Measurements from ENCODE around the gene NOP10. TPM values are rescaled to one million over a fixed set of nuclear protein-coding genes. Genes with fewer than 3 reads are reported as not detected.
A peak's percentile ranks its signal among the peaks of the same experiment; 100 is the strongest.
"Not testable (repeated sequence)": the region's sequence is repeated elsewhere in the genome, so short reads cannot be mapped to it uniquely, and the experiment has no call there.

The NOP10 gene
- polyA plus RNA-seq, 1 experiment, result 262 TPM

DNA sequence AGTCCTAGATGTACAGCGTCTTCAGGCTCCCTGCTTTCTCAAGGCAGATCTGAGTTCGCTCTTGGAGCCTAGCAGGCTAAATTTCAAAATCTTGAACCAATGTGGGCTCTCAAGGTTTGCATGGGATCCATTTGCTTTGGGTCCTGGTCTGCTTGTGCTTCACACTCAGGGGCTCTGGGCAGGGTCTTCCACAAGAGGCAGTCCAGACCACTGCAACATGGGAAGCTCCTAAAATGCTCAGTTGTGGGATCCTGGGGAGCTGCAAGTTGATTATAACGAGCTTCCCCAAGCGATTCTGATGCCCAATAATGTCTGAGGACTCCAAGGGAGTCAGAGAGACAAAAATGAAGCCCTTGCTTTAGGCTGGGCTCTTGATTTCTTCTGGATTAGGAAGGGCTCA is 6.8 kb upstream of the NOP10 start:
- H3K27ac ChIP-seq (ENCODE audit: low read depth, low read length), result no peak overlapping the region
- no peak for DNase-seq (ENCODE audit: low read depth, low spot score)
- TF ChIP-seq, protein P1, sequence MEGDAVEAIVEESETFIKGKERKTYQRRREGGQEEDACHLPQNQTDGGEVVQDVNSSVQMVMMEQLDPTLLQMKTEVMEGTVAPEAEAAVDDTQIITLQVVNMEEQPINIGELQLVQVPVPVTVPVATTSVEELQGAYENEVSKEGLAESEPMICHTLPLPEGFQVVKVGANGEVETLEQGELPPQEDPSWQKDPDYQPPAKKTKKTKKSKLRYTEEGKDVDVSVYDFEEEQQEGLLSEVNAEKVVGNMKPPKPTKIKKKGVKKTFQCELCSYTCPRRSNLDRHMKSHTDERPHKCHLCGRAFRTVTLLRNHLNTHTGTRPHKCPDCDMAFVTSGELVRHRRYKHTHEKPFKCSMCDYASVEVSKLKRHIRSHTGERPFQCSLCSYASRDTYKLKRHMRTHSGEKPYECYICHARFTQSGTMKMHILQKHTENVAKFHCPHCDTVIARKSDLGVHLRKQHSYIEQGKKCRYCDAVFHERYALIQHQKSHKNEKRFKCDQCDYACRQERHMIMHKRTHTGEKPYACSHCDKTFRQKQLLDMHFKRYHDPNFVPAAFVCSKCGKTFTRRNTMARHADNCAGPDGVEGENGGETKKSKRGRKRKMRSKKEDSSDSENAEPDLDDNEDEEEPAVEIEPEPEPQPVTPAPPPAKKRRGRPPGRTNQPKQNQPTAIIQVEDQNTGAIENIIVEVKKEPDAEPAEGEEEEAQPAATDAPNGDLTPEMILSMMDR (IDR thresholded peaks at IDR 0.05; ENCODE audit: low read depth, low read length), result no peak
- H3K4me3 ChIP-seq (ENCODE audit: low read depth, low read length), result no peak overlapping the region
- CTCF ChIA-PET, result interaction anchor here (0.6 kb wide), 1 partner anchor 140 kb away, joined by 3 read pairs; the partner anchor contains the start of gene KATNBL1
- no peaks in the 10 kb centered on the region for H3K27me3 ChIP-seq (ENCODE audit: control insufficient read depth, insufficient read depth, low read length)
- H3K9me3 ChIP-seq (ENCODE audit: control insufficient read depth, insufficient read depth, low read length), result no peaks in the 10 kb centered on the region
- POLR2A ChIA-PET, result no interaction called here

DNA sequence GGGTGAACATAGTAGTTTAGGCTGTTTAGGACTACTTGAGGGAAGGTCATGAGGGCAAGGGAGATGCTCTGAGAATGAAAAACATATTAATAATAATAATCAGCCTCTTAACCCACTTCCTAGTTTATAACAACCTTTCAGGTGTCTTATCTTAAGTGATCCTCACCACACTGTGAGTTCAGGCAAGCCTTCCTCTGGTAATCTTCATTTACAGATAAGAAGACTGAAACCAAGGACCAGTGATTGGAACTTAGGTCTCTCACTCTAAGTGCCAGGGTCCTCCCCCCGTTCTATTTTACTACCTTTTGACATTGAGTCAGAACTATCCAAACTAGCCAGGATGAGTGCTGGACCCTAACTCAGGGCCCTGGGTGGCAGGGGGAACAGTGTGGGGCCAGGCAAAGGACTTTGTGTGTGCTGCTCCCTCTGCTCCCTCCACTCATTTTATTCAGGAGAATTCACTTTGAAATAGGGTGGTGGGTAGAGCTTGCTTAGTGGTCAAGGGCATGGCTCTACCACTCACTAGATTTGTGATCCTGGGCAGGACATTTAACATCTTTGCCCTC is 5.9 kb upstream of the NOP10 start:
- TF ChIP-seq, protein P1 (IDR thresholded peaks at IDR 0.05; ENCODE audit: low read depth, low read length), result no peak
- CTCF ChIA-PET, result no interaction called here

DNA sequence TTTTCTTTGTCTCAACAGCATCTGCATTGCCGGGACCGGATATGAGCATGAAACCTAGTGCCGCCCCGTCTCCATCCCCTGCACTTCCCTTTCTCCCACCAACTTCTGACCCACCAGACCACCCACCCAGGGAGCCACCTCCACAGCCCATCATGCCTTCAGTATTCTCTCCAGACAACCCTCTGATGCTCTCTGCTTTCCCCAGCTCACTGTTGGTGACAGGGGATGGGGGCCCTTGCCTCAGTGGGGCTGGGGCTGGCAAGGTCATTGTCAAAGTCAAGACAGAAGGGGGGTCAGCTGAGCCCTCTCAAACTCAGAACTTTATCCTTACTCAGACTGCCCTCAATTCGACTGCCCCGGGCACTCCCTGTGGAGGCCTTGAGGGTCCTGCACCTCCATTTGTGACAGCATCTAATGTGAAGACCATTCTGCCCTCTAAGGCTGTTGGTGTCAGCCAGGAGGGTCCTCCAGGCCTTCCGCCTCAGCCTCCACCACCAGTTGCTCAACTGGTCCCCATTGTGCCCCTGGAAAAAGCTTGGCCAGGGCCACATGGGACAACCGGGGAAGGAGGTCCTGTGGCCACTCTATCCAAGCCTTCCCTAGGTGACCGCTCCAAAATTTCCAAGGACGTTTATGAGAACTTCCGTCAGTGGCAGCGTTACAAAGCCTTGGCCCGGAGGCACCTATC is 5.2 kb upstream of the NOP10 start:
- POLR2A ChIA-PET, result interaction anchor here (0.6 kb wide), 1 partner anchor 14 kb away, joined by 4 read pairs; no protein-coding TSS in a partner anchor
- Histone ChIP-seq H3K27ac (ENCODE audit: low read depth, low read length) (no peak overlapping the region), H3K9me3 (ENCODE audit: control insufficient read depth, insufficient read depth, low read length) (no peaks in the 10 kb centered on the region; the same call in 1 of the 2 replicates), H3K27me3 (ENCODE audit: control insufficient read depth, insufficient read depth, low read length) (no peaks in the 10 kb centered on the region), H3K4me3 (ENCODE audit: low read depth, low read length) (no peak overlapping the region)
- TF ChIP-seq, protein P1 (IDR thresholded peaks at IDR 0.05; ENCODE audit: low read depth, low read length), result no peak
- CTCF ChIA-PET, result no interaction called here
- DNase-seq (ENCODE audit: low read depth, low spot score), result no peak

More for the DNA sequence above, 5.9 kb upstream of the NOP10 start:
- no peak for DNase-seq (ENCODE audit: low read depth, low spot score)
- POLR2A ChIA-PET, result no interaction called here
- H3K9me3 ChIP-seq (ENCODE audit: control insufficient read depth, insufficient read depth, low read length), result no peaks in the 10 kb centered on the region; the same call in 1 of the 2 replicates
- H3K27ac ChIP-seq (ENCODE audit: low read depth, low read length), result no peak overlapping the region
- no peaks in the 10 kb centered on the region for H3K27me3 ChIP-seq (ENCODE audit: control insufficient read depth, insufficient read depth, low read length)
- no peak overlapping the region for H3K4me3 ChIP-seq (ENCODE audit: low read depth, low read length)

DNA sequence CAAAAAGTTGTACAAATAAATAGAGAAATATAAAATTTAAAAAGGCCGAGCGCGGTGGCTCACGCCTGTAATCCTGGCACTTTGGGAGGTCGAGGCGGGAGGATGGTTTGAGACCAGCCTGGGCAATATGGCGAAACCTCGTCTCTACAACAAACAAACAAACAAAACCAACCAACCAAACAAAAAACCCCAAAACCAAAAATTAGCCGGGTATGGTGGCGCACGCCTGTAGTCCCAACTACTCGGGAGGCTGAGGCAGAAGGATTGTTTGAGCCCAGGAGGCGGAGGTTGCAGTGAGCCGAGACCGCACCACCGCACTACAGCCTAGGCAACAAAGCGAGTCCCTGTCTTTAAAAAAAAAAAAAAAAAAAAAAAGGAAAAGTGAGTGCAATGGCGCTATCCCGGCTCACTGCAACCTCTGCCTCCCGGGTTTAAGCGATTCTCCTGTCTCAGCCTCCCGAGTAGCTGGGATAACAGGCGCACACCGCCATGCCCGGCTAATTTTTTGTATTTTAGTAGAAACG is 661 bp downstream of the NOP10 start:
- POLR2A ChIA-PET, result interaction anchor here (0.5 to 1.5 kb wide), 6 partner anchors 11 to 241 kb away, joined by 3 to 11 read pairs (median 4); partner anchors contain the start of genes GOLGA8A, GOLGA8B and LPCAT4
- peak overlapping the region; percentile 99 for H3K4me3 ChIP-seq (ENCODE audit: low read depth, low read length)
- not testable (repeated sequence) for H3K9me3 ChIP-seq (ENCODE audit: control insufficient read depth, insufficient read depth, low read length); H3K27me3 ChIP-seq (ENCODE audit: control insufficient read depth, insufficient read depth, low read length); DNase-seq (ENCODE audit: low read depth, low spot score)
- CTCF ChIA-PET, result interaction anchor here (0.7 to 2.3 kb wide), 11 partner anchors 9 to 263 kb away, joined by 3 to 18 read pairs (median 7); partner anchors contain the start of gene LPCAT4
- H3K27ac ChIP-seq (ENCODE audit: low read depth, low read length), result peak overlapping the region; percentile 87

DNA sequence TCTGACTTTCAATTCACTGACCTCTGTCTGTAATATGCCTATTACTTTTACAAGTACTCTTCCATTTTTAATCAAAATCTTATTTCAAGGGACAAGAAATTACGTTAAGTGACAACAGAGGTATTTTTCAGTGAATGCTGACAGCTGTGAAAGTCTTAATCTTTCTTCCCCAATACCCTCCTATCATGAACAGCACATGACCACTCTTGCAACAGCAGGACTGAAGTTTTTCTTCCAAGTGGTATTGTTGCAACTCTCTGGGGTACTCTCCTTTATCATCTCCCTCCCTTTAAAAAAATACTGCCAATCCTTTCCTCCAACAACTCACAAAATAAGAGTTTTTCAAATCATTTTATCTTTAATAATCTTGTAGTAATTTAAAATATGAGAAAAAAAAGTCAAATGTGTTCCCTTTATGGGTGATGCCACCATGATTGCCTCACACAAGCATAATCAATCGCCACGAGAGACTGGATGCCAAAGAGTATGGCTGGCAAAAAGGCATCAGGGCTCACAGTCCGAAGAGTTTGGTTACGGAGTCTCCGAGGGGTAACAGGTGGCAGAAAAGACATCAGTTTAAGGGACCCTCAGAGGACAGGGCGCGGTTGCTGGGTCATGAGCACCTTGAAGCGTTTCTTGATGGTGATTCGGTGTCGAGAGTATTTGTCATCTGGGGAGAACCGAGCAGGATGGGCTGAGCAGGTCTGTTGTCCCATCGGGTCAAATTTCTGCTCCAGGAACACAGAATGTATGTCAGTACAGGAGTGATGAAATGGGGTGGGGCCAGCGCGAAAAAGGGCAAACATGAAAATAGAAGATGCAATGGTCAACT is 1.3 kb downstream of the NOP10 start:
- Histone ChIP-seq H3K27ac (ENCODE audit: low read depth, low read length) (no peak overlapping the region), H3K27me3 (ENCODE audit: control insufficient read depth, insufficient read depth, low read length) (no peaks in the 10 kb centered on the region), H3K4me3 (ENCODE audit: low read depth, low read length) (peak overlapping the region; percentile 99), H3K9me3 (ENCODE audit: control insufficient read depth, insufficient read depth, low read length) (no peaks in the 10 kb centered on the region; the same call in 1 of the 2 replicates)
- no peak for DNase-seq (ENCODE audit: low read depth, low spot score)
- POLR2A ChIA-PET, result no interaction called here
- CTCF ChIA-PET, result interaction anchor here (1.7 kb wide), 1 partner anchor 16 kb away, joined by 4 read pairs; no protein-coding TSS in a partner anchor
- TF ChIP-seq, protein P1 (IDR thresholded peaks at IDR 0.05; ENCODE audit: low read depth, low read length), result no peak
